Pulmonary artery endothelial cell (primary cell): ENCODE results near the gene TBX6. TPM values are rescaled to one million over a fixed set of nuclear protein-coding genes. Genes with fewer than 3 reads are reported as not detected.

Experiments used
- DNase-seq: peaks from one replicate; pipeline ENCODE4 v3.0.0-alpha.2; 2011; ENCODE audit warnings: low read depth, low spot score
- total RNA-seq: library from RNA; depleted of rRNA; stranded (reverse); fragments of >200 nt; gene quantifications from 2 replicates; pipeline ENCODE4 v1.2.3, GENCODE V29; 2014

TBX6 gene
- total RNA-seq, 1 donor from 2014 or later = 0.07 TPM

DNA sequence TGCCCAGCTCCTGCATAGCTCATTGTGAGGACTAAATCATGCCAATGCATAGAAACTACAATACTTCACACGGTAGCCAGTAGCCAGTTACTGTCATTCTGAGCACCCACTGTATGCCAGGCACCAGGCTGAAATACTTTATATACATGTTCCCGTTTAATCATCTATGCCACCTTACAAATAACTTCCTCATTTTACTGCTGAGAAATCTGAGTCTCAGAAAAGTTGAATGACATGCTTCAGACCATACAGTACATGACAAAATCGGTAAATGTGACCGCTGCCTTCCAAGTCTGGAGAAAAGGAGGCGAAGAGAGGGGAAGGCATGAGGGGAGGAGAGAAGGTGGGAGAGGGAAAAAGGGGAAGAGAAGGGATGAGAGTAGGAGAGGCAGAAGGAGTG lies 51.5 kb downstream of the TBX6 start:
- no peak for DNase-seq

Other genes with a start within 250 kb of the TBX6 start
- 60.3 and 88.5 TPM in 2 replicates for gene CDIPT, start 228.7 kb downstream of the TBX6 start, total RNA-seq
- 0.53 and 0.73 TPM in 2 replicates for gene SEZ6L2, start 192.4 kb downstream of the TBX6 start, total RNA-seq
- 0.63 and 1.3 TPM in 2 replicates for gene ASPHD1, start 191.4 kb downstream of the TBX6 start, total RNA-seq
- gene KCTD13, start 165.7 kb downstream of the TBX6 start, total RNA-seq = 4.4 and 4.8 TPM in 2 replicates
- gene TMEM219, start 129.8 kb downstream of the TBX6 start, total RNA-seq = 75.9 and 80.9 TPM in 2 replicates
- gene TAOK2, start 118.1 kb downstream of the TBX6 start, total RNA-seq = 97.0 and 109 TPM in 2 replicates
- 7.5 and 11.2 TPM in 2 replicates for gene HIRIP3, start 96.3 kb downstream of the TBX6 start, total RNA-seq
- gene INO80E, start 95.7 kb downstream of the TBX6 start, total RNA-seq = 19.1 and 24.5 TPM in 2 replicates
- 0.26 and 0.49 TPM in 2 replicates for gene DOC2A, start 80.9 kb downstream of the TBX6 start, total RNA-seq
- gene C16orf92, start 68.7 kb downstream of the TBX6 start, total RNA-seq = not detected in 2 replicates
- 0.11 and 0.13 TPM in 2 replicates for gene TLCD3B, start 60.7 kb downstream of the TBX6 start, total RNA-seq
- gene ALDOA, start 26.2 kb downstream of the TBX6 start, total RNA-seq = 501 and 602 TPM in 2 replicates
- gene PPP4C, start 15.9 kb downstream of the TBX6 start, total RNA-seq = 271 and 311 TPM in 2 replicates
- gene YPEL3, start 4.3 kb upstream of the TBX6 start, total RNA-seq = 6.1 and 12.2 TPM in 2 replicates
- gene GDPD3, start 21.6 kb upstream of the TBX6 start, total RNA-seq = 0.53 and 0.81 TPM in 2 replicates
- 36.6 and 43.7 TPM in 2 replicates for gene MAPK3, start 31.3 kb upstream of the TBX6 start, total RNA-seq
- 1.8 and 2.0 TPM in 2 replicates for gene CORO1A, start 91.7 kb upstream of the TBX6 start, total RNA-seq
- 19.9 and 25.6 TPM in 2 replicates for gene BOLA2B, start 101.7 kb upstream of the TBX6 start, total RNA-seq
- gene SLX1A, start 102.0 kb upstream of the TBX6 start, total RNA-seq = 30.5 and 55.9 TPM in 2 replicates
- gene SULT1A3, start 107.3 kb upstream of the TBX6 start, total RNA-seq = 1.6 and 2.5 TPM in 2 replicates
- 0.46 and 1.4 TPM in 2 replicates for gene NPIPB13, start 156.6 kb upstream of the TBX6 start, total RNA-seq